Measurements from ENCODE around the gene GALC. TPM values are rescaled to one million over a fixed set of nuclear protein-coding genes. Genes with fewer than 3 reads are reported as not detected.

The GALC gene
- total RNA-seq, 1 experiment from 2014 or later = 0.82 TPM

- Histone ChIP-seq H3K36me3 (no peaks in the 10 kb centered on the region), H3K4me3 (no peak overlapping the region), H3K27me3 (no peaks in the 10 kb centered on the region), H3K9me3 (no peaks in the 10 kb centered on the region)
- no peak for DNase-seq
Measured at GRCh38 chr14:88012495-88012894, 19.5 kb upstream of the GALC start.

- no peak for DNase-seq
- no peaks in the 10 kb centered on the region for H3K27me3 ChIP-seq
- no peaks in the 10 kb centered on the region for H3K36me3 ChIP-seq
- H3K9me3 ChIP-seq = no peaks in the 10 kb centered on the region
- no peak overlapping the region for H3K4me3 ChIP-seq
Measured at GRCh38 chr14:88010331-88010730, 17.3 kb upstream of the GALC start.

GRCh38 chr14:88009486-88009885 is 16.5 kb upstream of the GALC start:
- Histone ChIP-seq H3K4me3 (no peak overlapping the region), H3K9me3 (no peaks in the 10 kb centered on the region), H3K36me3 (no peaks in the 10 kb centered on the region), H3K27me3 (no peaks in the 10 kb centered on the region)
- no peak for DNase-seq

- H3K27me3 ChIP-seq = no peaks in the 10 kb centered on the region
- no peak for DNase-seq
- H3K9me3 ChIP-seq = no peaks in the 10 kb centered on the region
- H3K4me3 ChIP-seq = no peak overlapping the region
- no peaks in the 10 kb centered on the region for H3K36me3 ChIP-seq
Measured at GRCh38 chr14:88008039-88008742, 15.2 kb upstream of the GALC start.

GRCh38 chr14:88007608-88008007 is 14.6 kb upstream of the GALC start:
- H3K36me3 ChIP-seq = no peaks in the 10 kb centered on the region
- DNase-seq = no peak
- no peaks in the 10 kb centered on the region for H3K27me3 ChIP-seq
- H3K4me3 ChIP-seq = no peak overlapping the region
- H3K9me3 ChIP-seq = no peaks in the 10 kb centered on the region

- no peaks in the 10 kb centered on the region for H3K36me3 ChIP-seq
- DNase-seq = no peak
- no peaks in the 10 kb centered on the region for H3K27me3 ChIP-seq
- H3K4me3 ChIP-seq = no peak overlapping the region
- H3K9me3 ChIP-seq = no peaks in the 10 kb centered on the region
Measured at GRCh38 chr14:88005978-88006851, 13.2 kb upstream of the GALC start.

- Histone ChIP-seq H3K9me3 (no peaks in the 10 kb centered on the region), H3K27me3 (no peaks in the 10 kb centered on the region)
- no peak for DNase-seq
Measured at GRCh38 chr14:88005050-88005481, 12.1 kb upstream of the GALC start, which contains the start of gene GPR65. Gene GPR65, plus strand, starts transcription at chr14:88005135. Its CDS starts 5,713 bp downstream, at chr14:88010848.

GRCh38 chr14:88004506-88005036 is 11.6 kb upstream of the GALC start:
- H3K9me3 ChIP-seq = no peaks in the 10 kb centered on the region
- no peaks in the 10 kb centered on the region for H3K36me3 ChIP-seq
- no peak for DNase-seq
- no peak overlapping the region for H3K4me3 ChIP-seq
- H3K27me3 ChIP-seq = no peaks in the 10 kb centered on the region

More at GRCh38 chr14:88005050-88005481, 12.1 kb upstream of the GALC start, which contains the start of gene GPR65:
- no peaks in the 10 kb centered on the region for H3K36me3 ChIP-seq
- H3K4me3 ChIP-seq = no peak within 1 kb of the TSS

- no peak for DNase-seq
Measured at GRCh38 chr14:88003425-88003824, 10.4 kb upstream of the GALC start.

GRCh38 chr14:88002421-88003075 is 9.6 kb upstream of the GALC start:
- Histone ChIP-seq H3K36me3 (no peaks in the 10 kb centered on the region), H3K27me3 (no peaks in the 10 kb centered on the region), H3K4me3 (no peak overlapping the region), H3K9me3 (no peaks in the 10 kb centered on the region)
- DNase-seq = no peak

More at GRCh38 chr14:88003425-88003824, 10.4 kb upstream of the GALC start:
- no peaks in the 10 kb centered on the region for H3K36me3 ChIP-seq
- H3K9me3 ChIP-seq = no peaks in the 10 kb centered on the region
- no peak overlapping the region for H3K4me3 ChIP-seq
- H3K27me3 ChIP-seq = no peaks in the 10 kb centered on the region

GRCh38 chr14:87999277-87999676 is 6.3 kb upstream of the GALC start:
- no peak for DNase-seq
- Histone ChIP-seq H3K36me3 (no peaks in the 10 kb centered on the region), H3K27me3 (no peaks in the 10 kb centered on the region), H3K9me3 (no peaks in the 10 kb centered on the region), H3K4me3 (no peak overlapping the region)

- DNase-seq = no peak
- no peak overlapping the region for H3K4me3 ChIP-seq
- H3K36me3 ChIP-seq = no peaks in the 10 kb centered on the region
- H3K9me3 ChIP-seq = no peaks in the 10 kb centered on the region
- no peaks in the 10 kb centered on the region for H3K27me3 ChIP-seq
Measured at GRCh38 chr14:87998482-87998881, 5.5 kb upstream of the GALC start.

- Histone ChIP-seq H3K9me3 (no peaks in the 10 kb centered on the region), H3K36me3 (no peaks in the 10 kb centered on the region), H3K27me3 (no peaks in the 10 kb centered on the region), H3K4me3 (no peak overlapping the region)
- no peak for DNase-seq
Measured at GRCh38 chr14:87996291-87996592, 3.3 kb upstream of the GALC start.

GRCh38 chr14:87995500-87996290 is 2.7 kb upstream of the GALC start:
- Histone ChIP-seq H3K9me3 (no peaks in the 10 kb centered on the region), H3K36me3 (no peaks in the 10 kb centered on the region), H3K4me3 (no peak overlapping the region), H3K27me3 (no peaks in the 10 kb centered on the region)
- DNase-seq = no peak

GRCh38 chr14:87994974-87995373 is 2.0 kb upstream of the GALC start:
- H3K4me3 ChIP-seq = no peak overlapping the region
- H3K36me3 ChIP-seq = no peaks in the 10 kb centered on the region
- DNase-seq = no peak
- no peaks in the 10 kb centered on the region for H3K27me3 ChIP-seq
- no peaks in the 10 kb centered on the region for H3K9me3 ChIP-seq

GRCh38 chr14:87992346-87992717 is 650 bp downstream of the GALC start:
- peak overlapping the region; percentile 47 for H3K4me3 ChIP-seq
- DNase-seq = no peak
- H3K36me3 ChIP-seq = no peaks in the 10 kb centered on the region
- no peaks in the 10 kb centered on the region for H3K9me3 ChIP-seq
- no peaks in the 10 kb centered on the region for H3K27me3 ChIP-seq
